GM19455 (cell line): ENCODE data around the gene IL17C.
"Not testable (repeated sequence)": the region's sequence is repeated elsewhere in the genome, so short reads cannot be mapped to it uniquely, and the experiment has no call there.

ENCODE experiments used
- ATAC-seq: cut with Tn5 transposase; IDR thresholded peaks from one replicate; pipeline ENCODE4 v1.9.1; 2021; ENCODE audit not compliant: unreplicated experiment

The IL17C gene

GRCh38 chr16:88657371-88657770 lies 19.0 kb downstream of the IL17C start:
- ATAC-seq, result no peak

GRCh38 chr16:88658714-88659113 lies 20.3 kb downstream of the IL17C start:
- no peak for ATAC-seq

- no peak for ATAC-seq
Measured at GRCh38 chr16:88659160-88659559, 20.8 kb downstream of the IL17C start.

- ATAC-seq, result no peak
Measured at GRCh38 chr16:88661468-88661867, 23.1 kb downstream of the IL17C start.

- peak; percentile 6 for ATAC-seq
Measured at GRCh38 chr16:88662222-88662842, 24.0 kb downstream of the IL17C start.

GRCh38 chr16:88662843-88663606 lies 24.7 kb downstream of the IL17C start, which contains the start of gene MVD:
Gene MVD (minus strand): TSS chr16:88663091. CDS start chr16:88663080, 11 bp downstream.
- ATAC-seq, result peak; percentile 94

GRCh38 chr16:88665148-88665547 lies 26.8 kb downstream of the IL17C start:
- ATAC-seq, result no peak

GRCh38 chr16:88665570-88665969 lies 27.2 kb downstream of the IL17C start:
- no peak for ATAC-seq

GRCh38 chr16:88667461-88667860 lies 29.1 kb downstream of the IL17C start:
- no peak for ATAC-seq

- not testable (repeated sequence) for ATAC-seq
Measured at GRCh38 chr16:88669493-88669892, 31.1 kb downstream of the IL17C start.

- no peak for ATAC-seq
Measured at GRCh38 chr16:88669980-88670379, 31.6 kb downstream of the IL17C start.

GRCh38 chr16:88671806-88672205 lies 33.4 kb downstream of the IL17C start:
- no peak for ATAC-seq

GRCh38 chr16:88672776-88673175 lies 34.4 kb downstream of the IL17C start:
- ATAC-seq, result no peak

- no peak for ATAC-seq
Measured at GRCh38 chr16:88673716-88674379, 35.5 kb downstream of the IL17C start.

- ATAC-seq, result no peak
Measured at GRCh38 chr16:88676502-88677242, 38.3 kb downstream of the IL17C start.

- no peak for ATAC-seq
Measured at GRCh38 chr16:88677721-88678120, 39.3 kb downstream of the IL17C start.

GRCh38 chr16:88678224-88678979 lies 40.0 kb downstream of the IL17C start:
- ATAC-seq, result no peak

- ATAC-seq, result no peak
Measured at GRCh38 chr16:88680554-88681083, 42.2 kb downstream of the IL17C start.

- no peak for ATAC-seq
Measured at GRCh38 chr16:88681084-88681680, 42.8 kb downstream of the IL17C start.
